Glomerular endothelial cell (primary cell): ENCODE measurements around the gene NWD2. TPM values are rescaled to one million over a fixed set of nuclear protein-coding genes. Genes with fewer than 3 reads are reported as not detected.
A peak's percentile ranks its signal among the peaks of the same experiment; 100 is the strongest.

Source experiments
- DNase-seq: peaks from one replicate; pipeline ENCODE4 v3.0.0-alpha.2; 2011; ENCODE audit warnings: low read depth, low spot score; ENCODE audit errors: extremely low read depth
- total RNA-seq: library from RNA; depleted of rRNA; stranded (reverse); fragments of >200 nt; gene quantifications from 2 replicates; pipeline ENCODE4 v1.2.3, GENCODE V29; 2015

Gene NWD2
- total RNA-seq, 1 donor from 2014 or later, result not detected

- no peak for DNase-seq
Observed at GRCh38 chr4:37279121-37279520, 34.6 kb downstream of the NWD2 start.

DNA sequence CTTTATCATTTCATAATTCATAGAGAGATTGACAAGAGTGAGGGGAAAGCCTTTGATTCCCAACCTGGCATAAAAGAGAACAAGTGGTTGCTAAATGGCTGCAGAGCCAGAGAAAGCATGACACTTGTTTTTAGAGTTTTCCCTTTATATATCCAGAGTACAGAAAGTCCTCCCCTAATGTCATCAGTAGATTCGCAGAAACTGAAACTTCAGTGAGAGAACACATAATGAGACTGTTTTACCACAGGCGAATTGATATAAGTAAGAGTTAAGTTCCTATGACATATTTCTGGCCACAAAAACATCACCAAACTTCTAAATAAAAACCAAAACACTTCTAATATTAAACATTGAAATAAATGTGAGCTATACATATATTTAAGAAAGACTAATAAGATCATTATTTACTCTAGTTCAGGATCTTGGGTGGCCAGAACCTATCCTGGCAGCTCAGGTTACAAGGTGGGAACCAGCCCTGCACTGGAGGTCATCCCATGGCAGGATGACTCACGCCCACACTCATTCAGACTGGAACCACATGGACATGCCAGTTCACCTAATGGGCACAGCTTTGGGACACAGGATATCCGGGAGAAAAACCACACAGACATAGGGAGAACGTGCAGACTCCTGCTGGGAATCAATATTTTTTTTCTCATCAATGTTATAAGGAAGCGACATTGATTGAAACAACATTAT is 35.5 kb downstream of the NWD2 start:
- DNase-seq, result no peak

DNA sequence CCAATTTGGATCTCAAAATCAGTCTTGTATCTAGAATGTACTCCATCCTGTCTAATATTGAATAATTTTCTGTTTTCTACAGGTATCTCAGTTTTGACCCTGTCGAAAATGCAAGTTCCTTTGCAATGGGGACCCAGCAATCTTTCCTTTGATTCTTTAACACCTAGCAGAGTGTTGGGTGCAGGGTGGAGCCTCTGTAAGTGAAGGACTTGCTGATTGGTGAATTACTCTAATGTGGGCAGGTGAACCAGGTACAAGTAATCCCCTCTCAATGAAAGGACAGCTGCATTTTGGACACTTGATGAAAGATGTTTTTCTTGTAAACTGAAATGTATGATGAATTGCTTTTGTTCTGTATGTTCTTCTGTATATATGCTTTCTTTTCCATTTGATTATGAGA is 54.9 kb downstream of the NWD2 start:
- no peak for DNase-seq

- no peak for DNase-seq
Observed at GRCh38 chr4:37304612-37305011, 60.1 kb downstream of the NWD2 start.

- DNase-seq, result no peak
Observed at GRCh38 chr4:37305984-37306383, 61.4 kb downstream of the NWD2 start.

- DNase-seq, result no peak
Observed at GRCh38 chr4:37317104-37317643, 72.6 kb downstream of the NWD2 start.

DNA sequence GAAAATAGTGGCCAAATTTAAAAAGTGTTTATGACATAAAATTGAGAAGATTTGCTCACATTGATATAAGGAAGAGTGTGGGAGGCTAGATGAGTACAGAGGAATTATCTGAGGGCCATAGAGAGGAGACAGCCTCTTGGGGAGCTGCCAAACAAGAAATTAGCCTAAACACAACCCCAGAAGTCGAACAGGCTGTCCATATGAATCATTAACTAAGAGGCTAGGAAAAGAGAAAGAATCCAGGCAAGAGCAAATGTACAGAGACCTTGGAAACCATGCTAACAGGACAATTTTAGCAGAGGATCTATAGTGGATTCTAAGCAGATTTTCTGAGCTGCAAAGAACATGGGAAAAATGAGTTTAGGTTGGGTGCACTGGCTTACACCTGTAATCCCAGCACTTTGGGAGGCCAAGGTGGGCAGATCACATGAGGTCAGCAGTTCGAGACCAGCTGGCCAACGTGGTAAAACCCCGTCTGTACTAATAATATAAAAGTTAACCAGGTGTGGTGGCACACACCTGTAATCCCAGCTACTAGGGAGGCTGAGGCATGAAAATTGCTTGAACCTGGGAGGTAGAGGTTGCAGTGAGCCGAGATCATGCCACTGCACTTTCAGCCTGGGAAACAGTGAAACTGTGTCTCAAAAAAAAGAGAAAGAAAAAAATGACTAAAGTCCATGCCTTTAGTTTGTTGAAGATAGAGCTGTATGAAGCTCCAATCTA is 76.1 kb downstream of the NWD2 start:
- DNase-seq, result no peak

- DNase-seq, result no peak
Observed at GRCh38 chr4:37322122-37322521, 77.6 kb downstream of the NWD2 start.

GRCh38 chr4:37324546-37324945 is 80.0 kb downstream of the NWD2 start:
- DNase-seq, result no peak

DNA sequence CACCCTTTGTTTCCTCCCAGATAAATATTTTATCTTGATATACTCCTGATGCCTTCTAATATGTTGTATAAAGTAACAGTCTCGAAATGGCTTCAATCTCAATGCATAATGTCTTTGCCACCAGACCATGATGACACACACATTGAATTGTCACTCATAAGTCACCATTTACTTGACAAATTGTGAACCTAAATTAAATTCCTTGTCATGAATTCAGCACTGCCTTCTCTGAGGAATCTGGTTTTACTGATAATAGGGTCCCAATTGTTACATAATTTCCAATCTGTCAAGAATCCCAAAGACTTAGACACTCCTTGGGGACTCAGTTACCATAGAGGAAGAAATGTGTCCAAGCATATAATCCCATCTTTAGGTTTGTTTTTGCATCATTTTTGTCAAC is 82.3 kb downstream of the NWD2 start:
- no peak for DNase-seq

GRCh38 chr4:37338972-37339371 is 94.4 kb downstream of the NWD2 start:
- DNase-seq, result no peak

DNA sequence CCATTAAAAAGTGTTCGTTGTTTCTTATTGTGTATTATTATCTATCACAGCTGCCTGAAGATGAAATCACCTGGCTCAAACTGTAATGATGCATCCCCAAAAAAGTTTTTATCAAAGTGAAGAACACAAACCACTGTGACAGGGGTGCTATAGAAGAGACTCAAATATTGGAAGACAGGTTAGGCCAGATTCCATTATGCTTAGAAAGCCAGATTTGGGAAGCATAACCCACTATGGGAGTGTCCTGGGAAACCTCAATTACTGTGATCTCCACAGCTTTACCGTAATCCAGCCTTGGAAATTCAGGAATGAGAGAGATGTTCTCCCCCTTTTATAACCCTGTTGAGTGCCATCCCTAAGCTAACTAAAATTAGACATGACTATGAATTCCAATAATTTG is 114.2 kb downstream of the NWD2 start:
- DNase-seq, result no peak

- no peak for DNase-seq
Observed at GRCh38 chr4:37359261-37359660, 114.7 kb downstream of the NWD2 start.

- no peak for DNase-seq
Observed at GRCh38 chr4:37365888-37366287, 121.3 kb downstream of the NWD2 start.

DNA sequence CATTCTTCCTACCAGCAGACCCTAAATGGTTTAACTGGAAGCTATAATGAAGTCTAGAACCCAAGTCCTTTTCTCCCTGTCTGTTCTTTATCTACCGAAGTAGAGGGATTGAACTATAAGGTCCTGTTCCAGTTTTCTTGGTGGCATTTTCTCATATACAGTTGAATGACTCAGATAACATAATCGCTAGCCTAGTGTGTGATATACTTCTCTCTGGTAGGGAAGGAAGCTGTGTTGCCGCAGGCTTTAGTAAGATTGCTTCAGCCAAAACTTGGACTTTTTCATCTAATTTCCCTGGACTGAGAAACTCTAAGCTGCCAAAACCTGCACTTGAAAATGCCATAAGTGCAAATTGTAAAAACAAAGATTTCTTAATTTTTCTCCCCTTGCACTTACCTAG is 123.4 kb downstream of the NWD2 start:
- DNase-seq, result no peak

DNA sequence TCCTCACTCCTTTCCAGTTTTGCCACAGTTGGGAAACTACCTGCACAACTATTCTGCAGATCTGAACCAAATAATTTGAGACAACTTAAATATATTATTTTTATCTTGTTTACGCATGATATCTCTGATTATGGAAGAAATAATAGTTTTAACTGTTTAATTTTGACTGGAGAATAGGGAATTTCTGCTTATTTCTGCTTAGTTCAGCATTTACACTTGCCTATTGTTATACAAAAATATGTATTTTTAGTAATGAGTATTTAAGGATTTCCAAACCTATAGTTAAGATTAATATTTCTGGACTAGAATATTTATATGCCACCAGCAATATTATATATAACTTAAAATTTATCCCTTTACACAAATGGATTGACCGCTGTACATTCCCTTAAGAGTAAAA is 125.5 kb downstream of the NWD2 start:
- no peak for DNase-seq

- no peak for DNase-seq
Observed at GRCh38 chr4:37381040-37381668, 136.6 kb downstream of the NWD2 start.

DNA sequence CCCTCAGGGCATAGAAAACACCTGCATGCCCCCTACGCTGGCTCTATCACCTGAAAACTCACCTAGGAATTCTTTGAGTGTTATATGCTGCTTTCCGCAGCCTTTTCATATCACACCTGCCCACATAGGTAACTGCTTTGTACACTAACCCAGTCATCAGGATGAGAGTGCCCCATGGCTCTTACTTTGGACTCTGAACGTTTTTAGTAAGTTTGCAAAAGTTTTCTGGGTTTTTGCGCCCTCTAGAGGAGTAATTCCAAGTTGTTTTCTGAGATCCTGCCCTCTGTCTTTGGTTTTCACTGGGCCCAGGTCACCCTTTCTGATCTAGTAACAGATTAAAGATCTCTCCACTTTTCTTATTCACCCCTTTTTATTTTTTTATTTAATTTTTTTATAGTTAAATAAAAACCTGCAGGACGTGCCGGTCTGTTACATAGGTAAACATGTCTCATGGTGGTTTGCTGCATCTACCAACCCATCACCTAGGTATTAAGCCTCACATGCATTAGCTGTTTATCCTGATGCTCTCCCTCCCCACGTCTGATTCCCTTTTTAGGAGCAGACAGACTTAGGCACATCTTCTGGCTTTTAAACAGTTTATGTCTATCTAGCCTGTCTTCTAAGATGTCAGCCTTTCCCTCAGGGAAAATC is 139.2 kb downstream of the NWD2 start:
- DNase-seq, result peak; percentile 23

- DNase-seq, result no peak
Observed at GRCh38 chr4:37385424-37385823, 140.9 kb downstream of the NWD2 start.

GRCh38 chr4:37388681-37389365 is 144.3 kb downstream of the NWD2 start:
- no peak for DNase-seq

GRCh38 chr4:37389366-37389765 is 144.8 kb downstream of the NWD2 start:
- DNase-seq, result no peak
